ENCODE measurements around the gene RAD51B.
"Not testable (repeated sequence)": the region's sequence is repeated elsewhere in the genome, so short reads cannot be mapped to it uniquely, and the experiment has no call there.

Gene RAD51B

DNA sequence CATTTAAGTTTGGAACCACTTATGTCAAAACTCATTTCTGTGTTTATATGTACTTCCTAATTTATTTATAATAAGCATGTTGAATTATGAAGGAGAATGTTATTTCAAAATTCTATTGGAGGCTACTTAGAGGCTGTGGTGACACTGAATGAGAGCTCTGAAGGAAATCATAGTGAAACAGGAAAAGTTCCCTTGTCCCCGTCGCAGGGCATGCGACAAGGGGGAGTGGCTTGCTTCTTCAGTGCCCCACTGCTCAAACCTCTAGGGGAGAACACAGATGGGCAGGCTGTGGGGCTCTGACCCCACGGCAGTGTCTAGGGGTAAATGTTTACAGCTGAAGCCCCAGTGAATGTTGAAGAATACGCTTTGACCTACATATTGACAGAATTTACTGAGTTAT lies 261.9 kb downstream of the RAD51B start:
- no peak for DNase-seq (ENCODE audit: low read depth)

DNA sequence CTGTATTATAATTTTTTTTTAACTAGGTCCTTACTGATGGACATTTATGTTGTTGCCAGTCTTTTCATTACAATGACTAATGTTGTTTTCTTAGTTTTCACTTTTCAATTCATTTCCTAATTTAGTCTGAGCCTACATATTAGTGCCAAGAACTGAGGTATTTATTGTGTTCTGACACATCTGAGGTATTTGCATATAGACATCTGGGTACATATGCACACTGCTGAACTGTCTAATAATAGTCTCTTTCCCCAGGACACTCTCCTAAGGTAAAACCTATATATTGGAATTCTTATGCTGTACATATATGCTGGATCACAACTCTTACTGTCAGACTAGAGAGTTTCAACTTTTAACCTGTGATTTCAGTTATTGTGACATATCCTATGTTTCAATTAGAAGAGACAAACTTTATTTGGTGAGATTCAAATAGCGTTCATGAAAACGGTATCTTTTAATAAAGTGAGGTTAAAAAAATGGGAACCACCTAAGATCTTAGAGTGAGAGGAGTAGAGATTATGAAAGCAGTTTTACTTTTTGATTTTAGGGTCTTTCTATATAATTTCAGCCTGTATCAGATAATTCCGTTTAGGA lies 263.2 kb downstream of the RAD51B start:
- no peak for DNase-seq (ENCODE audit: low read depth)

DNA sequence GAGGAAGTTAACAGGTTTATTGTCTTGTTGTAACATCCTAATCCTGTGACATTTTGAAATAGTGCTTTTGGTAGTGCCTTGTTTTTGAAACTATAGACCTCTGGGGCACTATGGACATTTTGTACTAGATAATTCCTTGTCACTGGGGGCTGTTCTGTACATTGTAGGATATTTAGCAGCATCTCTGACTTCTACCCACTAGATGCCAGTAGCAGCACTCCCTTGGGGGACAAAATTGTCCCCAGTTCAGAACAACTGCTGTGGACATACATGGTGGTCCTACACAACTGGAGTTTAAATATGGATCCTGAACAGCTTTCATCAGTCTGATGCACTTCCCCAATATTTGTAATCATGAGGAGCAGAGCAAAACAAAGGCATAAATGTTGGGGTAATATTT lies 264.7 kb downstream of the RAD51B start:
- DNase-seq (ENCODE audit: low read depth), result no peak

DNA sequence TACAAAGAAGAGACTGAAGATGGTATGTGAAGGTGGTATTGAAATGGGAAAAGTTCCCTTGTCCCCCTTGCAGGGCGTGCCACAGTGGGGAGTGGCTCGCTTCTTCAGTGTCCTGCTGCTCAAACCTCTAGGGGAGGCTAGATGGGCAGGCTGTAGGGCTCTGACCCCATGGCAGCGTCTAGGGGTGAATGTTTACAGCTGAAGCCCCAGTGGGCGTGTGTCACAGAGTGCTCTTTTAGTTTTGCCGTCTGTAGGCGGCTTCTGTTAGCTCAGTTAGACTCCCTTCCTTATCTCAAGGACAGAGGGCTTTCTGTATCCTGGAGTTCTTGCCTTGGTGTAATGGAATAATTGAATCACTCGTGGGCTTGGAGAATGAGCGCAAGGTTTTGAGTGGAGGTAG lies 266.2 kb downstream of the RAD51B start:
- no peak for DNase-seq (ENCODE audit: low read depth)

DNA sequence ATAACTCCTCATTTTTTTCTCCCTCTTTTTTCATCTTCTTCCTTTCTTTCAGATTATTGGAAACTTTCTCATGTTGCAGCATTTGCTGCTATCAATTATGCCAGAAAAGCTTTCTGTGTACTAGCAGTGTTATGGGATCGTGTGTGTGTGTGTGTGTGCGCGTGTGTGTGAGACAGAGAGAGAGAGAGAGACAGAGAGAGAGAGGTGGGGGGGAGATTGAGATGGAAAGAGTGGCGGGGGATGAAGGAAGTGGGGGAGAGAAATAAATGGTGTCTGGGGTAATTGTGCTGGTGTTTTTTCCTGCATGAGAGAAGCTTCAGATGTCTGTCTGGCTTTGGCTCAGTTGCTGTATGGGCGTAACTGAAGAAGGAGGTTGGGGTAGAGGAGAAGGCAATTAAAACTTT lies 268.9 kb downstream of the RAD51B start:
- no peak for DNase-seq (ENCODE audit: low read depth)

DNA sequence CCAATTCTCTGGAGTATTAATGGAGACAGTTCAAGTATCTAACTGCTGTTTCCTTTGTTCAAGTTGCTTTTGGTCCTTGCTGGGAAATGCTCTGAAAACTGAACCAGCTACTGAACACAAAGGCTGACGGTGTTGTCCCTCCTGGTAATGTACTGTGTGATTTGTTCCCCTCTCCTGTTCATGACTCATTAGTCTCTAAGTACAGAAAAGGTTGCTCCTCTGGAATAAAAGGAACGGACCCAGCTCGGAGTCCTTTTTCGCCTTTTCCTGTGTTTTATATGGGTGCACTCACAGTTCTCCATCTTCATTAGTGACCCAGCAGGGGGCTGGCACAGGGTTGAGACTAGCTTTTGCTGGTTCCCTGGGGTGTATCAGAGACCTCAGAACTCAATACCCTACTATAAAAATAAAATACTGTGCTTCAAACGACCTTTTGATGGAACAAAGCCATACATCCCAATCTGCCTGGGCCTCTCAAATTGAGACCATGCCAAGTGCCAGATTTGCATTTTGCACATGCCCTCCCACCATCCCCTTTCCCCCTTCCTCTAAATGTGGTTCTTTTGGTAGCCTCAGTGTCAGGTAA lies 269.7 kb downstream of the RAD51B start:
- no peak for DNase-seq (ENCODE audit: low read depth)

DNA sequence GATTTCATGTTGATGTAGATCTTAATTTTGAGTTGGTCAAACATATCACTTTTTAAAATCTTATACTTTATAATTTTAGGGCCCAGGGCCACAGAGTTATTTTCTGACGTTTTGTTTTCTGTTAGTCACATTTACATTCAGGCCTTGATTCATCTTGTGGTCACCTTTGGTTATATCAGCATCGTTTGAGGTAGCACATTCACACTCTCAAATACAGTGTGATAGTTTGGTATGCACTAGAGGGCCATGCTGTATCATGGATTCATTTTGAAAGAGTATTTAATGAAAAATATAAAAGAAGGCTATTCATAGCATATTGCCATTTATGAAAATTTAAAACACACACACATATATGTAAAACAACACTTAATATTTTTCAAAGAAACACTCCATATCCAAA lies 274.6 kb downstream of the RAD51B start:
- DNase-seq (ENCODE audit: low read depth), result no peak

DNA sequence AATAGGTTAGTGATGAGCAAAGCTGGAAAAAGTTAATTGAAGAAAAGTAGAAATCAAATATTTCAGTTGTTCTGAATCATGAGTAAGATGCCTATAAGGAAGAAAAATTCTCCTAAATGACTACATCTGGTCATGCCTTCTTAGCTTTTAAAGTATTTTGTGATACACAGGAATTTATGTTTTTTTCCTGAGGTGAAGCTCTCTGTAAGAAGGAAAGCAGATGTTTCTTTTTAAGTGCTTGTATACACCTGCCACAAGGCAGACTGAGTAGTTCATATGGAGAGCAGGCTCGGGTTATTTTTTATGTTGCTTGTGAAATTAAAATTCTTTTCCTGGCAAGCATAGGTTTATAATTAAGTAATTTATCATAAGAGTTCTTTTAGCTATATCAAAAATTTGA lies 275.2 kb downstream of the RAD51B start:
- no peak for DNase-seq (ENCODE audit: low read depth)

DNA sequence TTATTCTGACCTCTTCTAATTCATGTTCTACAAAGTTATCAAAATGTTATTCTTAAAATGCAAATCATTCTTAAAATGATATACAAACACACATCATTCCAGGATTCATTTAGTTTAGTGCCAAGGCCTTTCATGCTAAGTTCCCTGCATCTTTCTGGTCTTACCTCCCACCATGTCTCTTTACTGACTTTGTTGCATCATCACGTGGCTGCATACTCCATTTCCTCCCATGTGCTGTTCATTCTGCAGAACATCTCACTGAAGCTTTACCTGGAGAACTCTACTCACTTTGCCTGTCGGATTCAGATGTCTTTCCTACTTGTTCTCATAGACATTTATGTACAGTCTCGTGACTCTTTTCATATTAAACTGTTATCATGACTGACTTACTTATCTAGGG lies 278.1 kb downstream of the RAD51B start:
- no peak for DNase-seq (ENCODE audit: low read depth)

DNA sequence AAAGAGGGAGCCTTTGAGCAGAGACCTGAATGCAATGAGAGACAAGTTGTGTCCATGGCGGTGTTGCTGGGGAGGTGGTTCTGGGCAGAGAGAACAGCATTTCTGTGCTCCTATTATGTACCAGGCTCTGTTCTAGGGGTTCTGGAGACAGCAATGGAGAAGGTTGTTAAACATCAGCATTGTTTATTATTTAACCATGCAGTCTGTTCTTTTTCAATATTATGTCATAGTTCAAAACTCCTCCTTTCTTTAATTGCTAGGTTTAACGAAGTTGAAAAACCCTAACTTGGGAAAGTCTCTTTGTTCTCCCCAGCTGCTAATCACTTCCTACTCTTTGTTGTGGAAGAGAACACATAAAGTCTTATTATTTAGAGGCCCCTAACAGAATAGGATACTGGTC lies 279.3 kb downstream of the RAD51B start:
- no peak for DNase-seq (ENCODE audit: low read depth)

DNA sequence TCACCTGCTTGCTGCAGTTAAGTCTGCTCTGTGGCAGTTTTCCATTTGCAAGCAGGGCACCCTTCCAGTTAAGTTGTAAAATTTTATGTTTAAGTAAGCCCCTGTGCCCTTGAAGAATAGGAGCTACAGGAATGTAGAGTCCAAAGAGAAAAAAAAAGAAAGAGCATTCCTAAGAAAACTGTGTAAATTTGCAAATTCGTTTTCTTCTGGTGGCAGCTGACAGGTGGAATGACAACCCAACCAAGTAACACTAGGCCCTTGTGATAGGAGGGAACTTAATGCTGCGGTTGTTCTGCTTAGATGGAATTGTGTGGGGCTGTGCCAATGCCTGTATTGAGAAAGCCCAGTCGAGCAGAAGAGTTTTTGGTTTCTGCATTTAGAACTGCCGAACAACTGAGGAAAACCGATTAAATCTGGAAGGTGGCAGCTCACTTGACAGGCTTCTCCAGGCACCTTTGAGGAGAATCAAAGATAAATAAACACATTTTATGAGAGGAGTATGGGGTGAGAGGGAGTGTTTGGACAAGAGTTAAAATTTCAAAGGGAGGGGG lies 280.0 kb downstream of the RAD51B start:
- DNase-seq (ENCODE audit: low read depth), result no peak

DNA sequence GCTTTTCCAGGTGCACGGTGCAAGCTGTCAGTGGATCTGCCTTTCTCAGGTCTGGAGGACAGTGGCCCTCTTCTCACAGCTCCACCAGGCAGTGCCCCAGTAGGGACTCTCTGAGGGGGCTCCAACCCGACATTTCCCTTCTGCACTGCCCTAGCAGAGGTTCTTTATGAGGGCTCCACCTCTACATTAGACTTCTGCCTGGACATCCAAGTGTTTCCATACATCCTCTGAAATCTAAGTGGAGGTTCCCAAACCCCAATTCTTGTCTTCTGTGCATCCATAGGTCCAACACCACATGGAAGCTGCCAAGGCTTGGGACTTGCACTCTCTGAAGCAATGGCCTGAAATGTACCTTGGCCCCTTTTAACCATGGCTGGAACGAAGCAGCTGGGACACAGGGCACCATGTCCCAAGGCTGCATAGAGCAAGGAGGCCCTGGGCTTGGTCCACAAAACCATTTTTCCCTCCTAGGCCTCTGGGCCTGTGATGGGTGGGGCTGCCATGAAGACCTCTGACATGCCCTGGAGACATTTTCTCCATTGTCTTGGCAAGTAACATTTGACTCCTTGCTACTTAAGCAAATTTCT lies 282.2 kb downstream of the RAD51B start:
- not testable (repeated sequence) for DNase-seq (ENCODE audit: low read depth)

DNA sequence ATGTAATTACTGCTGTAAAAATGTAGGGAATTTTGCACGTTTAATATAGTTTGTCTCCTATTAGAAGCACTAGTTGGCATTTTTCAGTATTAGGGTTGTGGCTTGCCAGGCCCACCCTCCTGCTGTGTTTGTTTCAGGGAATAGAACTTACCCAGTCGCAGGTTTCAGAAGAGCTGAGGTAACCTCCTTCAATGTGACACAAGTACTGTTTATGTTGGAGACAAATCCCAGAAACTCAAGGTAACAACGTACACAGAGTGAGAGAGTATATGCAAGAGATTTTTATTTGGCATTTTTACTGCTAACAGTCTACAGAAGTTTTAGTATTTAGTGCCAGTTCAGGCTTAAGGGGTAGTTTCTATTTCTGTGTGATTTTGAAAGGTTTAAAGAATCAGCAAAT lies 284.3 kb downstream of the RAD51B start:
- no peak for DNase-seq (ENCODE audit: low read depth)

DNA sequence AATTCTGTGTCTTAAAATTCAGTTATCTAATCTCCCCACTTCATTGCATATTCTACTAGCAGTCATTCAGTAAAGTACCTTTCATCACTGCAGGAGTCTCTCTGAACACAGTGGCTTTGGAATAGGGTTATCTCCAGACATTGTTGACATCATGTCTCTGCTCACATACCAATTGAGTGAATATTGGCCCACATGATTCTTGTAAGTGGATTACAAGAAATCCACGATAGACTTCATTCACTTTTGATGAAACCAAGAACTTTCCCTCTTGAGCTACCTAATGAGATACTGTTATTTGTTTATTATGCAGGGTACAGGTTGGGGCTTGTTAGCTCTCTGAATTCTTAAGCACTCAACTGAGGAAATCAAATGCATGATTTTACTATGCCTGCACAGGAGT lies 284.9 kb downstream of the RAD51B start:
- DNase-seq (ENCODE audit: low read depth), result no peak

DNA sequence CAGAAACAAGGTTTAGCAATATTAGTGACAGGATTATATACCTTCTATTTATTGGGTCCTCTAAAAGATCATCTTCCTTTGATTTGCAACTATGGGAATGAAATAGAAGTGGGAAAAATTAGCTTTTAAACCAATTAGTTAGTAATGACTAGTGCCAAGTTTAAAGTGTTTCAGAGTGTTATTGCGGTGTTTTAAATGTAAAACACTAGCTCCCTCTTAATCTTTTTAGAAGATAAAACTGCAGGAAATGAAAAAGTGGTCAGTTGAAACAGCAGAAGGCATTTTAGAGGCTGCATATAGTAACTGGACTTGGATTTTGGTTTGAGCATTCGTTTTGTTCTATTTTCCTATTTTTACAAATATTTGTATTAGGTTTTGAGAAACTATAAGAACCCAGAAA lies 286.2 kb downstream of the RAD51B start:
- no peak for DNase-seq (ENCODE audit: low read depth)

DNA sequence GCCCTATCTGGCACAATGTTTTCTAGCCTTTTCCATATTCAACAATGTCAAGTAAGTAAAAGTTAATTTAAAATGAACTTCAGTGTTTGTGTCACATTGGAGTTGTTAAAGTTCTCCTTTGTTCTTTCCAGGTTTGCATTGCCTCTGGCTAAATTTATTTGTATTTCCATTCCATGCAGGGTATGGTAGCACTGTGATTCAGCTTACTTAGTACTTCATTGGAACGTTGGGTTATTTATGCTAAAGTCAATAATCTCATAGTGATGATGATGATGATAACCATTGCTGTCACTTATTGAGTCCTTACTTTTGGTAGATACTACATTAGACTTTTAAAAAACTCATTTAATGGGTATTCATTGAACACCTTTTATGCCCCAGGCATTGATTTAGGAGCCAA lies 286.9 kb downstream of the RAD51B start:
- DNase-seq (ENCODE audit: low read depth), result no peak

DNA sequence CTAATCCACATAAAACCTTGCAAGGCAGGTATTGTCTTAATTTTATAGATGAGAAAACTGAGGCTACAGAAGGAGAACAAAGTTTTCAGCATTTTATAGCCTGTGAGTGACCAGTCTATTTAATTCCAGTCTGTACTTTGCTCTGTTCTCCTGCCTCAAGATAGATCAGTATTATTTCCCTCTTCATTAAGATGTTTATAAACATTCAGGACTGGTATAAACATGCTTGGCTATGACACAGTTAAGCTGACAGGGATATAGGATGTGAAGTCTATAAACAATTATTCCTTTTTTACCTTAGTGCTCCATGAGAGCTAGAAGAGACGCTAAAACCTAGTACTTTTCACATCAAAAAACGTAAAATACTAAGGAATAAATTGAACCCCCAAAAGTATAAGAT lies 287.3 kb downstream of the RAD51B start:
- no peak for DNase-seq (ENCODE audit: low read depth)

DNA sequence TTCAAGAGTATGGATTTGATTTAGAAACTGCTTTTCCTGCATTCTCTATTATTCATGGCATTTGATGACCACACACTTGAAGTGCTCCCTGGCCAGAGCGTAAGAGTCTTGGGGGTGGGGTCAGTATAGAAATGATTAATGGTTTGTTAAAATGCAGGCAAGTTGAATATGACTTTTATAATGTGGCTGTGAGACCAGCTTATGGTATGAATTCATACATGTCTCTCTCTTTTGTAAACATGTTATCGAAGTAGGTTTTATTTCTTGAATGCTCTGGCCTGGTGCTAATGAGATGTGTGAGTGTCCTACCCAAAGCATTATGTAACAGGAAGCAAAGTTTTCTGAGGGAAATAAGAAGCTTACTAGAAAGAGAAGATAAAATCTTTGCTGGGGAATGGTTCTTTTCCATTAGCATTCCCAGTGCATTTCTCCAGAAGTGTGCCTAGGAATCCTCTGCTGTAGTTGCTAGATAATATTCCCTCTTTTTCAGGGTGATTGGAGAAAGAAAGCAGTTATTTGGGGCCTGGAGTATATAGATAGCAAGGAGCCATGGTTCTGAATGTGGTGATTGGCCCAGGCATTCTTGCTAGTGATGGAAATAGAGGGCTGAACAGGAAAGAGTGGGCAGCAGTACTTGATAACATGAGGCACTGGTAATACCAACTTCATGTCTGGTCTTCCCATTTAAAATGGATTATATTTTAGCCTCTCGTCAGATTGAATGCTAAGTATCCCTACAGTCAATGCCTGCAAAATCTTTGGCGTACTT lies 289.7 kb downstream of the RAD51B start:
- no peak for DNase-seq (ENCODE audit: low read depth)

DNA sequence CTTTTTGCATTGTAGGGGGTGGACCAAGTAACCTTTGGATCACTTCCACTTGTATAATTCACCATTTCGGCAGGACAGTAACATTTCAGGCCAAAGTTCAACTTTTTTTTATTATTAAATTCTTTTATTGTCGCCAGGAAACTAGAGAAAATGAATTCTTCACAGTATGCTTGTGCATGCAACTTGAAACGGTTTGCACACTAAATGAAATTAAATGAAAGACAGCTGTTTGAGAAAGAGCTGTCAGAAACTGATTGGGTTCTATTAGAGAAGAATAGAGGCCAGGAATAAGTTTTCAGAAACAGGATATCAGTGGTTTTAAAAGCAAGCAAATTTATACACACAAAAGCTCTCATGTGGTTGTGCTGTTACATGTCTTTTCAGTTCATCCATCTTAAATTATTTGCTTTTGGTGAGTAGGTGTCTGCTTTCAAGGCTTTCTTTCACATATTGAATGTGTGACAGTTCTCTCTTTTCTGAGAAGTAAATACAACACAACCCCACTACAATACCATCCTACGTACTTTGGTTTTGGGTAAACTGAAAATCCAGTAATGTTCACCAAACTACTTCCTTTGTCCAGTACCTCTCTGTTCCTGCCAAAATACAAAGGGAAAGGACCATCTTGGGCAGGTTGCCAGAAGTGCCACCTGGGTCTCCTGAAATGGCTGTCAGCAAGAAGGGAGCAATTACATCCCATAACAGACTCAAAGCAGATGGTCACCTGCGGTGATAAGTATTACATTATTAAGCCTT lies 291.7 kb downstream of the RAD51B start:
- DNase-seq (ENCODE audit: low read depth), result no peak

DNA sequence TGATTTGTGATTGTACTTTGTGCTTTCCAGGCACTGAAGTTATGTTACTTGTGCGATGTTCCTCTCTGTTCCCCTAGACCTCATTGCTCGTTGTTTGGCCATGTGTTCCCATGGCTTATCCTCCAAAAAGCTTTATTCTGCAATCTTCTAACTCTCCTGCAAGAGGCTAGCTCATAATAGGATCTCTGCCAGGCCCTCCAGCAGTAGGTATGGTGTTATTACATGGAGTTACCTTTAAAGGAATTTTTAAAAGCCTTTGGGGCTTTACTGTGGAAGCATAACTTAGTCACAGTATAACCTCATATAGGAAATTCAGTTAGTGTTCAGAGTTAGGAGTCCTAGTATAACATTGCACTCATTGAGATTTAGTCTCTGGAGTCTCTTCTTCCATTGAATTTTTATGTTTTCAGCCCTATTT lies 292.3 kb downstream of the RAD51B start:
- DNase-seq (ENCODE audit: low read depth), result no peak

DNA sequence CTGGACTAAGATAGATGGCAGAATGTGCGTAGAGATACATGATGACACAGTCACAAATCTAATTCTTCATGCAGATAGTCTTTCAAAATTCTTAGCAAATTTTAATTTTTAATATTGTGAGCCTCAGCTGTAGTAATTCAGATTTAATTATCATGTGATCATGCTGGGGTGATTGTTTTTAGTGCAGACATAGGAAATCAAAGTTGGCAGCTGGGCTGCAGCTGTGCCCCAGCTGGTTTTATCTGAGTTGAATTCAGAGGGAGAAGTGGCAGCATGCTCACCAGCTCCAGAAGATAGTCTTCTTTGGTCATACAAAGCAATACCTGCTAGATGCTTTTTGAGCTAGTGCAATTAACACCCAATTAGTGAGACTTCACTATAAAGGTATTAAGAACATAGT lies 292.9 kb downstream of the RAD51B start:
- DNase-seq (ENCODE audit: low read depth), result no peak

DNA sequence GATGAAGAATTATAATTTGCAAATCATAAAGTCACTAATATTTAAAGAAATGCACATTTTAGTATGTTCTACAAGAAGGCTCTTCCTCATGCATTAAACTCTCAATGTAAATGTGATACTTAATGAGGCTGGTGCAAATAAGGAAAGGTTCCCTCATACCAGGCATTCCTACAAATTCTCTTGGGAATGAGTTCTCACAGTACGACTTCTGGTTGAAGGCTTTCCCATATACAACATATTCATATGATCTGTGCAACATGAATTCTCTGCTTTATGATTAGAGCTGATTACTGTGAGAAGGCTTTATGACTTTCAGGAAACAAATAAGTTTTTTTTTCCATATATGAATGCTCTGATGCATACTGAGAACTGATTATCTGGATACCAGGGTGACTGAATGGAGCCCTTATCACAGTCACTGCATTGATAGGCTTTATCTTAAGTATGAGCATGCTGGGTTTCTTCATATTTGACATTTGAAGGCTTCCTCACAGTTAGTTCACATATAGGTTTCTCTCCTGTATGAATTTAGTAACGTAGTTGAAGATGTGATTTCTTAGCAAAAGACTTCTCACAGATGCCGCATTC lies 293.9 kb downstream of the RAD51B start:
- DNase-seq (ENCODE audit: low read depth), result no peak

Data from stimulated activated CD4-positive, alpha-beta T cell treated with anti-CD3 and anti-CD28 coated beads, Interleukin-2, amount 100 ng/mL, for 4 hours (primary cell).